ENCODE data around the gene EBF3.

Gene EBF3

DNA sequence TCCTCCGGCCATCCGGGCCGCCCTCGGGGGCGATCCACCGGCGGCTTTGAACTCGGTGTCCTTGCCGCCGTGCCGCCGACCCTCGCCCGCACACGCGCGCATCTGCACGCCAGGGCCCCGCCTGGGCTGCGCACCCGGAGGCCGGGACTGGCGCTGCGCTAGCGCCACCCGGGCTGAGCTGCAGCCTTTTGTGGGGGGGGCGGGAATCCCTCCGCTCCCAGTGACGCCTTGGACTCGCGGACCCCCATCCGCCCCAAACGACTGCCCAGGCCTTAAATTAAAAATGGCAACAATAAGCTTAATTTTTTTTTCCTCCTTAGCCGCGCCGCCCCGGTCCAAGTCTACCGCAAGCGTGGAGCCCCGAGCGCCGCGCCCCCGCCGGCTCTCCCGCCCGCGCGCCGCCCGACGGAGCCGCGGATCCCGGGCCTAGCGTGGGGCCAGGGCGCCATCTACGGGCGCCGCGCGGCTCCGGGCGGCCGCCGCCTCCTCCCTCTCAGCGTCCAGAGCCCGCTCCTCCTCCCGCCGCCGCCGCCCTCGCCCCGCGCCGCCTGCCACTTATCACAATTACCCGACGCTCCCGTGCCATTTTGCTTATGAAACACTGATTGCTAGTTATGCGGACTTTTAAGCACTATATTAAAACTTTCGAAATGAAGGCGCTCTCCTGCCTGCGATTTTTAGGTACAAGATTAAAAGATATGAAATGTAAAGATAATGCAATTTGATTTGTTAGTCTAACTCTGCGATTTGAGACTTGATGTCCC is 7.5 kb upstream of the EBF3 start:
- DNase-seq (ENCODE audit: low read depth), result no peak

DNA sequence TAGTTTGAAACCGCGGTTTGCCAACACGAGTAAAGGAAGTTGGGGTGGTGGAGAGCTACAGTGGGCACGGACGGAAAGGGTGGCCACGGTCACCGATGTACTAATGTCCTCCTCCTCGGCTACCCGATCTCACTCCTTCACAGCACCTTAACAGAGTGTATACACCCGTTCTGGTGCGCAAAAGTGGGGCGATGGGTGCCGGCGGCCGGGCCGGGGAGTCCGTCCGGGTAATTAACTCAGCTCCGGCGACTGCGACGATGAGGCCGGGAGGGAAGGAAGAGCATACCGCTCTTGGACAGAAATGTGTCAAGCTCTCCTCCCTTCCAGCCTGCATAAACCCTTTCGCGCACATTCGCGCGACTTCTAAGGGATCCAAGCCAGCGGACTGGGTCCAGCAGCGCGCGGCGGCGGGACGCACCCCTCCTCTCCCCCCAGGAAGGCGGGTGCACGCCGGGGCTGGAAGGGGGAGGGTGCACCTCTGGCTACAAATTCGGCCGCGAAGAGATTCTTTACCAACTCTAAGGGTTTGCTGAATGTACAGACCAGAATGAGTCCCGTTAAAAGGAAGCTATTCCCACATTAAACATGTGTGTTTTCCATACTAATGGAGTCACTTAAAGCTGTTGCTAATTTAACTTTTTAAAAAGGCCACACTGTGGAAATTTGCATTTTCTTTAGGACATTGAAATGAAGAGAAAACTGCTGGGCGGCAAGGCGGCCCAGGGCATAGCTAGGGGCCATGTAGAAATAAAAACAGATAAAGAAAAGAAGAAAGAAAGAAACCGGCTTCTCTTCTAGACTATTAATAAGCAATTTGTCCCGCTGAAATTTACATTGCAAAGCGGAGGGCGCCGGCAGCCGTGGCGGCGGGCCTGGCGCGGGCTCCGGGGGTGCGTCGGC is 6.6 kb upstream of the EBF3 start:
- no peak for DNase-seq (ENCODE audit: low read depth)

DNA sequence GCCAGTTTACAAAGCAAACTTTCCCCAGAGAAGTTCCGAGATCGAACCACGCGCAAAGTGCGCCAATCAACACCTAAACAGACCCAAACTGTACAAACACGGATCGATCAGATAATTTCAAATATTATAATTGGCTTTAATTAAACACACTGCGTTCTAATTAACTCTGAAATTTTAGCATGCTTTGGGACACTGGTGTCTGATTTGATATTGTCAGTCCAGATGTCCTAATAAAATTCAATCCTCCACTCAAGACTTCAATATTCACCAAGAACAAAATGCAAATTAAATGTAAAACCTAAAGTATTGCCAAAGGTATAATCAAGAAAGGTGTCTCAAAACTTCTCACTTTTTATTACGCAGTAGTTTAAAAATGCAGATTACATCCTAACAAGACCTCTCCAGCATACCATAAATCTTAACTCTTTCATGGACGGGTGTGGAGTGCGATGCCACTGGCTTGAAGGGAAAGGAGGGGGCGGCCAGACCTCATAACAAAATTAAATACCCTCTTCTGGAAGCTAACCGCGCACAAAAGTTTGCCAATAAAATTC is 5.9 kb upstream of the EBF3 start:
- no peak for DNase-seq (ENCODE audit: low read depth)

DNA sequence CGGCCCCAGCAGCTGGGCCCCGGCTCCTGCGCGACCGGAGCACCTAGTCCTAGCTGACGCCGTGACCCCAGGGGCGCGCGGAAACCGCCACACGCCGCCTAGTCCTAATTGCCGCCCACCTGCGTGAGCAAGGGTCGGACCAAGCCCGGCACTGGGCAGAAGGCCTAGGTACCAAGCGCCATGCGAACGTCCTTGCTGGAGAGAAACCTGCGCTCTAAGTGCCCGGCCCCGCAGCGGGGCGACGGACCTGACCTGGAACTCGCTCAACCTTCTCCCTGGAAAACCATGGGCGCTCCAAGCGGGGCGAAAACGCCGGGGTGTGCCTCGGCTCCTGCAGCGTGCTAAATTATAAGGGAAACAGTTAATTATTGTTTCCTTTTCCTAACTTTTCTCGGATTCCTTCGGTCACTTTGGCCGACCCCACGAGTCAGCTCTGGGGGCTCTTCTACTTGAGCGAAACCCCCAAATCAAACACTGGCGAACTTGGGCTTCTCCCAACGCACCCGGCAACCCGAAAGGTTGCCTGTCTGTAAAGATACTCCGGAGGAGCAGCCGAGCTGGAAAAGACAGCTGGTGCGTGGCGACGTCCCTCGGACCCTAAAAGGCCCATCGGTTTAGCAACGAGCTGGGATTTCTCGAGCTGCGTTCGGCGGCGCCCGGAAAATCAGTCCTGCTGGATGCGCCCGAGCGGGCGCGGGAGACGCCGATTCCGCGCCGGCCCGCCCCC is 5.3 kb upstream of the EBF3 start:
- DNase-seq (ENCODE audit: low read depth), result no peak

DNA sequence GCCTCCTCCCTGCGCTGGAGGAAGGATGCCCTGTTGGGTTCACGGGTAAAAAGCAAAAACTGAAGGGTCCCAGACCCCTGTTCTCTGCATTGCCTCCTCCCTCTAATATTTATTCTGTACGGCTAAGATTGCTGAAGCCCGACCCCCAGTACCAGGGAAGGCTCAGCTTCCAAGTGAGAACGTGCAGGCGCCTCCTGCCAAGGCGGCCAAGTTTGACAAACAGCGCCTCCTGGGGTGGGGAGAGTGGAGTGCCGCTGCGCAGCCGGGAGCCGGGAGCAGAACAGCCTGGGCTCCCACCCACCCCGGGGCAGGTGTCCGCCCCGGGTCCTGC is 4.7 kb upstream of the EBF3 start:
- no peak for DNase-seq (ENCODE audit: low read depth)

DNA sequence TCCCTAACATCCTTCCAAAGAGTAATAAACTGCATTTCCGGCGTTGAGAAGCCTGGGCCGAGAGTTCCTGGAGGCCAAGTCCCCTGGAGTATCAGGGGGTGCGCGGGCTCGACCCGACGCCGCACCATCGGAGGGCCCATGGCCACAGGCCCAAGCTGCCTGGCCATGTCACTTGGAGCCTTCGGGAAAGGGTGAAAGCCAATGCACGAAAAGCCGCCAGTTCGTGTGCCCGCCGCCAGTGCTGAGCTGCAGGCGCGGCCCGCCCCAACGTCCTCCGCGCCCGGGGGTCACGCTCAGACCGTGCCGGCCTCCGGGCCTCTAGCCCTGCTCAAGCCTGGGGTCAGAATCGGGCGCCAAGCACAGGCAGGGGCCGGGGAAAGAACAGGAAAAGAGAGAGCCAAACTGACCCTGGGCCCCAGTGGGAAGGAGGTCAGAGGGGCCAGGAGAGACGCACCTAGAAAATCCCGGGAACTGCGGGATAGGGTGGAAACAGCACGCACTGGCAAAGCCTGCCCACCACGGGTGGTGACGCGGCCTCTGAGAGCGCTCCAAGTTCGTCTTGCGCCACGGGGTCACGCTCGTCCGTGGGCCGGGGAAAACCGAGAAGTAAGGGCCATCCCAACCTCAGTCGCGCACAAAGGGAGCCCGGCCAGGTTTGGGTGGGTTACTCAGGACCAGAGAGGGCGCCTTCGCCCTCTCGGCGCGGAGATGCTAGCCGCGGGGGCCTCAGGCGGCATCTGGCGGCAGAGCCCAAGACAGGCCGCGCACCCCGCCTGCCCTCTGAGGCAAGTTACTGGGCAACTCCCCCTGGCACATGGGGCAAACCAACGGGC is 4.2 kb upstream of the EBF3 start:
- no peak for DNase-seq (ENCODE audit: low read depth)

DNA sequence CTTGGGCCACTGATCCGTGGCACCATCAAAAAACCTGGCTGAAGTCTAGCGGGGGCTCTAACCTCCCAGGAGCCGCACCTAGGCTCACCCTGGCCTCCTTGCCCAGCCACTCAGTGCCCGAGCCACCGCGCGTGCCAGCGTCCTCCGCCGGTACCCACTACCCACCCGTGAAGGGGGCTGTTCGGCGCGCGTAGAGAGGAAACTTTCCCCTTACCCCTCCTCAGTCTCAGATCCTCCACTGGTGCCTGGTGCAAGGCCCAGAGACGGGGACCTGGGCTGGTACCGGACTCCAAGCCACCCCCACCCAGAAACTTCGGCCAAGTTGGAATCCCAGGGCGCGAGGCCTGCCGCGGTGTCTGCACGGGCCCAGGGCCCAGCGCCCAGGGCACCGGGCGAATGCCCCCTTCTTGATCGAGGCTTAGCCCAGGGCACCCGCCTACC is 3.5 kb upstream of the EBF3 start:
- DNase-seq (ENCODE audit: low read depth), result no peak

DNA sequence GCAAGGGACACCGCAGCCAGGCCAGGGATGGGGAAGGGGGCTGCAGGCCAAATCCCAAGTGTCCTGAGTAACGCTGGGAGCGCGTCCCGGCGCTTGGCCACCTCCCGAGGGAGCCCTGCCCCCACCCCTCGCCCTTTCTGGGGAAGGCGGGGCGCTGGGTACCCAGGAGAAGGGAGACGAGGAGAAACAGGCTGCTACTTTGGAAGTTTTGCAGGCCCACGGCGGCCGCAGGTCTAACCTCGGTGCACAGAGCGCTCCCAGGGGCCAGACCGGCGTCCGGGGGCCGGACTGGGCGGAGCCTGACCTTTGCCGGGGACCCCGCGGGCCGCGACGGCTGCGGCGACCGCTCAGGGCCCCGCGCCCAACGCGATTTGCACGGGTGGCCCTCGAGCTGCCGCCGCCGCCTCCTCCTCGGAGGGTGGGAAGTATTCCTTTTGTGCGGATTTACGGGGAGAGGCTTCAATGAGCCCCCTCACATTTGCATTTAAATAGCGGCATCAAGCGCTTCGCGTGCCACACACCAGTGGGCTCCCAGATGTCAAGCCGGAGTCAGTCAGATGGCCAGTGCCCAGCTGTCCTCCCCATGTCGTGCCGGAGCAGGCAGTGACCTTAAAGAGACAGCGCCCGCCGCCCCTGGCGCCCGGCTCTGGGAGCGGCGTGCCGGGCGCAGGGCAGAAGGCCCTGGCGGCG is 3.0 kb upstream of the EBF3 start:
- no peak for DNase-seq (ENCODE audit: low read depth)

DNA sequence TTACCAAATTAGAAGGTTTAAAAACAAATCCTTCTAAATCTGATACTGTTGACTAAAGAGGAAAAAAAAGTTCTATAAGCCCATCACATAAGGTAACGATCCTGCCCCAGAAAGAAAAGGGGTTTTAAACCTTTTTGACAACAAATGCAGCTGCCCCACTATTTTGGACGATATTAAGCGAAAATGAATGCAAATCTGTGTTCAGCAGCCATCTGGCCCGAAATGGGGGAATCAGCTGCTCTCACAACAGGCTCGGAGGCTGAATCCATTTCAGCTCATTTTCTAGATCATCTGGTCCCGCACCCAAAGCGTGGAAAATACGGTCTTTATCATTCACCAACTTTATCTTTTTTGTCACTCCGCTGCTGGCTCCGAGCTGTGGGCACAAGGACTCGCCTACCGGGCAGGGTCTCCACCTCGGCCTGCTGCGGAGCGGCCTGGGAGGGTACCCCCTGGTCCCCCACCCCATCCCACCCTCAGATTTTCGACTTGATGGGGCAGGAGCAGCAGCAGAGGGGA is 2.4 kb upstream of the EBF3 start:
- DNase-seq (ENCODE audit: low read depth), result no peak

DNA sequence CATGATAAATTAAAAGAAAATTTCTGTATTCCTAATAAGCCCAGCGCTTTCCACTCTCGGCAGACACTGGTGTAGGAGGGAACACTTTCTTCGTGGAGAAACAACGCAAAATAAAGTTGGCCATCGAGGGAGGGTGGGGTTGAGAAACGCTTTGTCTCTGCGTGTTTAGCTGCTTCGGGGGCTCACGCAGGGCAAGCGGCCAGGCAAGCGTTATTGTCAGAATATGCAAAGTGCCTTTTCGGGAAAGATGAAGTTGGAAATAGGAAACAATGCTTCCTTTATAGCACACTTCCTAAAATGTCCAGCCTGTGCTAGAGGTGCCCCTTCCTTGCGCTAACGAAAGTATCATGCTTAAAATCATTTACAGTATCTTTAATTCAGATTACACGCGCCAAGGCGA is 1.9 kb upstream of the EBF3 start:
- DNase-seq (ENCODE audit: low read depth), result no peak

DNA sequence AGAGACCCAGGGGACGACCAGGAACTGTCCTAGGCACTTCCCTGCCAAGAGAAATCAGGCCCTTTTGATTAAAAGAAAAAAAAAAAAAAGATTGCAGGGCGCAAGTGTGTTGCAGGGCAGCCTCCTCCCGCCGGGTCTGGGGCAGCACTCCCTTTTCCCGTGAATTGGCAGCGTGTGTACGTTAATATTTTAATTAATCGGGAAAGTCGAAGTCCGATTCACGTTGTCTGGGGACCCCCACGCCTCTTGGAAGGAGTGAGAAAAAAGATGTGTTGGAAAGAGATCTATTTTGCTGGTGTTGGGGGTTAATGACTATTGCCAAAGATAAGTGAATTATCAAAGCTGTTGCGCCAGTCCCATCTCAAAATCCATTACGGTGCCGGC is 1.3 kb upstream of the EBF3 start:
- DNase-seq (ENCODE audit: low read depth), result no peak

DNA sequence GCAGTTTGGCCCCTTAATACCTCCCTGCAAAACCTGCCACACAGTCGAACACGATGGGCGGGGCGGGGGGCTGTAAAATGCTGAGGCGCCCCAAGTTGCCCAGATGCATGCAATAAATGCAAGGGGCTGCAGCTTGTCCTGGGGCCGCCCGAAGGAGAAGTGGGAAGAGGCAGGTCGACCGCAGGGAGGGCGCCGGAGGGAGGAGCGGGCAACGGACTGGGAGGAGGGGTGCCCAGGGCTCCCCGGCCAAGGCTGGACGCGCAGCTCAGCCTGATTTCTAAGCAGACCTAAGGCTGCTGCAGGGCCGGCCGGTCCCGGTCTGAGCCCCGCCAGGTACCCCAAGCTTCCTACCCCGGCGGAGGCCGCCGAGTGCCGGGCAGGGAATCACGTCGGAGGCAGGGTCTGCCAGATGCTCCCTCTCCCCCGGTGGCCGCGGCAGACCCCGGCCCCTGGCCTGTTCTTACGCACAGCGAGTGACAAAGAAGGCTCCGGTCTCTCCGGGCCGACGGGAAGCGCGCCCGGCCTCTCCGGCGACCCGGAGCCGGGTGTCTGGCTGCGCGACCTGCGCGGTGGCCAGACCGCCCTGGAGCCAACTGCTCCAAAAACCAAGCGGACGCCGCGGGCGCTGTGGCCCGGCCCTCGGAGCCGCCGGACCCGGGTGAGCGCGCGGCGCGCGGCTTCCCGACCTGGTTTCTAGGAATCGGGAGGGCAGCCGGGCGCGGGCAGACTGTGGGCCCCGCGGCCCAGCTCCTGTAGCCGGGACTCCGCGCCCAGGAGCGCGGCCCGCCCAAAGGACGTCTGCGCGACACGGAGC is 744 bp upstream of the EBF3 start:
- no peak for DNase-seq (ENCODE audit: low read depth)

DNA sequence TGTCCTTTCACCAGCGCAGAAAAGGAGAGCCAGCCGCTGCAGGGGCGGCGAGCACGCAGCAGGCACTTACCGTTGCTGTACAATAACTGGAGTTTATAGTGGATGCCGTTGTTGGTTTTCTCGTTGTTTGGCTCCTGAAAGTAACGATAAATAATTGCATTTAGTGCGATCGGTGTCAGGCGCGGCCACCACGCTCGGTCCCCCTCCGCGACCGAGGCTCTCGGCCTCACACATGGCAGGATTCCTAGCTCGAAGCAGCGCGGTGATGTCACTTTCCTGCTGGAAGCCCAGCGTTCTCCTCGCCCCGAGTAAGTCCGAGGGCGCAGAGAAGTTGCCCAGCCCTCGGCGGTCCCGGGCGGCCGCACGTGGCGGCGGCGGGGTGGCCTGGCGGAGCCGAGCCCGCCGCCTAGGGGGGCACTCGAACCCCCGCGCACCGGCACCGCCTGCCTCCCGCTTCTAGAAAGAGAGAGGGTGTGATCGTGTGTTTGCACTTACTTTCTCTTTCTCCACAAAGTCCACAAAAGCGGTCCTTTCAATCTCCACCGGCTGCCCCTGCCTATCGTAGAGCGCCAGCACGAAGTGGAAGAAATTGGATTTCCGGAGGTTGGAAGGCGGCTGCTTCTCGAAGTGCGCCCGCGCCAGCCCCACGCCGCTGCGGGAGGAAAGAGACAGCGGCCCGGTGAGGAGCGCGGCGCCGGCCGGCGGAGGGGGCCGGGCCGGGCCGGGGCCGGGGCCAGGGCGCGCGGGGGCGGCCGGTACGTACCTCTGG is 1.0 kb downstream of the EBF3 start:
- no peak for DNase-seq (ENCODE audit: low read depth)

DNA sequence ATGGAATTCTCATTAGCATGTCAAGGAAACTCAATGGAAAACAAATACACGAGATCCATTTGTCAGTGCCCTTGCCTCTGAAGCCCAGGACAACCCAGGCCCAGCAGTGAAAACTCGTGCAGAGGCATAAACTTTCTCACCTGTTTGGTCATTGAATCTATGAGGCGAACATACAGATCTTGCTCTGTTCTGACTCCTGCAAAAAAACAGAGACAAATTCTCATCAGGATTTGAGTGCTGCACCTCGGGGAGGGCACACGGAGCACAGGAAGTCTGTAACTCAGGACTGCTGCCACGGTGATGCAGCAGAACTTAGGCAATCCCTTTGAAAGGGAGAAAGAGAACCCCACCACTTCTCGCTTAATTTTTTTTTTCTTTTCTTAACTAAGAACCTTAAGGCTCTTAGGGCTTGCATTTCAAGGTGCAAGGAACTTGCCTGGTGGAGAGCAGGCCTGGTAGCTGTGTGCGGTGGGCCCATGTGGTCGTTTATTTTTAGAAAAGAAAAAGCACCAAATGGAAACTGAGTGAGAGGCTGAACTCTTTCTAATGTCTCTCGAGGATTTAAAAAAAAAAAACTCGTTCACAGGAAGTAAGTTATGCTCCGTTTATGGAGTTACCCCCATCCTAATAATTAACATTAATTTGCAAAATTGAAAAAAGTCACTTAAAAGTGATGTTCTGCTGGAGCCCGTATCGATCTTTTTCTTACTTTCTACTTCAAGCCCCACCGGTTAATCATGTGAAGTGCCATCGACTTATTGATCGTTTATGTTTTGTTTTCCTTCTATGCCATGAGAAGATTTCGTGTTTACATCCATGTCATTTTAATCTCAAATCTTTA is 1.8 kb downstream of the EBF3 start:
- DNase-seq (ENCODE audit: low read depth), result no peak

DNA sequence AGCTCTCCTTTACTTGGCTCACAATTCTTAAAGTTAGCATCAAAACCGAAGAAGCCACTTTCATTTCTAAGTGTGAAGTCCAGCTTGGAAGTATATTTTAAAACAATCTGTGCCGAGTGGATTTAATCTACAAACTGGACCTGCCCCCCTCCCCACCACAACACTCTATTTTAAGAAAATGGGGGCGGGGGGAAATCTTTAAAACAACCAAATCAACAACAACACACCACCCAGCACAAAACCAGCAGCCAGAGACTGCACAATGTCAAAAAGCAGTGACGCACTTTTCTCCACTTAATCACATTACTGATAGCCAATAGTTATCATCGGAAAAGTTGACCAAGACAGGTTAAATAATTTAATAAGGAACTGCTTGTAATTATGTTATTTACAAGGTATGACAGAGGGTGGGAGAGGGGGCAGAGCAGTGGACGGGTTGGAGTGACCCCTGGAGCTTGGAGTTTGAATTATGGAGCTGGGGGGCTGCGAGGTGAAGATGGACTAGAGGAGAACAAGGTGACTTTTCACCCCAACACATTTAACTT is 2.8 kb downstream of the EBF3 start:
- DNase-seq (ENCODE audit: low read depth), result no peak

DNA sequence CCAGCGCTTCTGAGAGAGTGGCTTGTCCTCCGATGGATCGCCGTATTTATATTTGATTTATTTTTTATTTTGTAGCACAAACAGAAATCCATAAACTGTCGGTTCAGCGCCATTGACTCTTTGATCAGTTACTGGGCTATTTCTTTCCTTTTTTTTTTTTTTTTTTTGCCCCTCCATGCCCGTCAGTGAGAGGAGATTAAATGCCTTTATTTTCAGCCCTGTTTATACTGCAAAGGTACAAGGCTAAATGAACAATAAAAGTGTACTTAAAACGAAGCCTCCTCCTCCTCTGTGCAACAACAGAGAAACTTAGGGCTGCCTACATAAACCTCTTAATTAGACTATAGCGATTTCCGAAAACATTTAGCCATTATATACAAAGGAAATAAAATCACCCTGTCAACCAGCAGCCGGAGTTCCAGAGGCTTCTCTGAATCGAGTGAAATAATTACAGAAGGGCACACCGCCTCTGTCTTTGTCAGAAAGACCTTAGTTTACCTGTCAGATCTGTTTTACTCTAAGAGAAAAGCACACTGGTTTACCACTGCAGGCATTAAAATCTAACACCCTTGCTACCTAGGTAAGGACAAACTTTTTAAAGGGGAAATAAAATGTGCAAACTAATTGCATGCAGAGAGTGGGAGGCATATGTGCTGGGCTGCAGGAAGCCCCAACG is 3.5 kb downstream of the EBF3 start:
- no peak for DNase-seq (ENCODE audit: low read depth)
